ENCODE results near the gene MSLN. TPM values are rescaled to one million over a fixed set of nuclear protein-coding genes. Genes with fewer than 3 reads are reported as not detected.

Gene MSLN
- total and polyA plus RNA-seq, 2 experiments from 2014 or later = 0.10 TPM; not detected in 1

DNA sequence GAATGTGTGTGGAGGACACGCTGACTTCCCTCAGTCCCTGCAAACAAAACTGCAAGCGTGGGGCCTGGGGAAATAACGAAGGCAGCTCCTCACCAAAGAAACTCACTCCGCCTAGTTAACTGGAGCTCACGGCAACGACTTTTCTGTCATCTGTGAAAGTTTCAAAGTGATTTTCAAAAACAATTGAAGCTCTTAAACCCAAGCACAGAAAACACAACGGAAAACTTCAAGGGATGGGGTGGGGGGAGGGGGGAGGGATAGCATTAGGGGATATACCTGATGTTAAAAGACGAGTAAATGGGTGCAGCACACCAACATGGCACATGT lies 43.2 kb downstream of the MSLN start:
- peaks cover 3% of the 10 kb centered on the region; the same call in 2 of the 3 replicates for H3K9me3 Mint-ChIP-seq
- Histone ChIP-seq H3K36me3 (ENCODE audit: insufficient read depth) (no peaks in the 10 kb centered on the region), H3K27me3 (ENCODE audit: insufficient read depth) (peaks cover 43% of the 10 kb centered on the region), H3K4me1 (ENCODE audit: insufficient read depth) (peaks cover 3% of the 10 kb centered on the region; the same call in 1 of the 2 replicates), H2AFZ (no peak overlapping the region), H3K27ac (ENCODE audit: low read depth) (no peak overlapping the region), H3F3A (replicated peaks; ENCODE audit: low read depth) (no peaks in the 10 kb centered on the region; the same call in 1 of the 2 replicates), H4K20me1 (replicated peaks; ENCODE audit: insufficient read depth) (no peaks in the 10 kb centered on the region; the same call in 1 of the 2 replicates), H3K4me2 (no peak overlapping the region), H3K79me2 (replicated peaks; ENCODE audit: insufficient read depth) (peaks cover 3% of the 10 kb centered on the region; the same call in 1 of the 2 replicates), H3K9me2 (ENCODE audit: insufficient read depth) (no peaks in the 10 kb centered on the region), H3K4me3 (no peak overlapping the region)
- ATAC-seq (no peak), DNase-seq (ENCODE audit: low spot score) (no peak)
- peaks cover 29% of the 10 kb centered on the region for H3K27me3 Mint-ChIP-seq (ENCODE audit: insufficient read depth, low read depth, poor library complexity)
- H3K36me3 Mint-ChIP-seq (ENCODE audit: low read depth) = peaks cover 3% of the 10 kb centered on the region; the same call in 2 of the 3 replicates
- H3K4me3 Mint-ChIP-seq = no peak overlapping the region
- H3K4me1 Mint-ChIP-seq = peaks cover 12% of the 10 kb centered on the region
- TF ChIP-seq POLR2AphosphoS5 (IDR thresholded peaks at IDR 0.05; ENCODE audit: low read depth) = no peak
- TF ChIP-seq, protein P1, sequence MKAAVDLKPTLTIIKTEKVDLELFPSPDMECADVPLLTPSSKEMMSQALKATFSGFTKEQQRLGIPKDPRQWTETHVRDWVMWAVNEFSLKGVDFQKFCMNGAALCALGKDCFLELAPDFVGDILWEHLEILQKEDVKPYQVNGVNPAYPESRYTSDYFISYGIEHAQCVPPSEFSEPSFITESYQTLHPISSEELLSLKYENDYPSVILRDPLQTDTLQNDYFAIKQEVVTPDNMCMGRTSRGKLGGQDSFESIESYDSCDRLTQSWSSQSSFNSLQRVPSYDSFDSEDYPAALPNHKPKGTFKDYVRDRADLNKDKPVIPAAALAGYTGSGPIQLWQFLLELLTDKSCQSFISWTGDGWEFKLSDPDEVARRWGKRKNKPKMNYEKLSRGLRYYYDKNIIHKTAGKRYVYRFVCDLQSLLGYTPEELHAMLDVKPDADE (IDR thresholded peaks at IDR 0.05) = no peak
- TF ChIP-seq JUNB (IDR thresholded peaks at IDR 0.05; ENCODE audit: unreplicated experiment) = no peak
- no peak for TF ChIP-seq ZNF114 (CRISPR knock-in tag; IDR thresholded peaks at IDR 0.05)
- TF ChIP-seq, protein P2, sequence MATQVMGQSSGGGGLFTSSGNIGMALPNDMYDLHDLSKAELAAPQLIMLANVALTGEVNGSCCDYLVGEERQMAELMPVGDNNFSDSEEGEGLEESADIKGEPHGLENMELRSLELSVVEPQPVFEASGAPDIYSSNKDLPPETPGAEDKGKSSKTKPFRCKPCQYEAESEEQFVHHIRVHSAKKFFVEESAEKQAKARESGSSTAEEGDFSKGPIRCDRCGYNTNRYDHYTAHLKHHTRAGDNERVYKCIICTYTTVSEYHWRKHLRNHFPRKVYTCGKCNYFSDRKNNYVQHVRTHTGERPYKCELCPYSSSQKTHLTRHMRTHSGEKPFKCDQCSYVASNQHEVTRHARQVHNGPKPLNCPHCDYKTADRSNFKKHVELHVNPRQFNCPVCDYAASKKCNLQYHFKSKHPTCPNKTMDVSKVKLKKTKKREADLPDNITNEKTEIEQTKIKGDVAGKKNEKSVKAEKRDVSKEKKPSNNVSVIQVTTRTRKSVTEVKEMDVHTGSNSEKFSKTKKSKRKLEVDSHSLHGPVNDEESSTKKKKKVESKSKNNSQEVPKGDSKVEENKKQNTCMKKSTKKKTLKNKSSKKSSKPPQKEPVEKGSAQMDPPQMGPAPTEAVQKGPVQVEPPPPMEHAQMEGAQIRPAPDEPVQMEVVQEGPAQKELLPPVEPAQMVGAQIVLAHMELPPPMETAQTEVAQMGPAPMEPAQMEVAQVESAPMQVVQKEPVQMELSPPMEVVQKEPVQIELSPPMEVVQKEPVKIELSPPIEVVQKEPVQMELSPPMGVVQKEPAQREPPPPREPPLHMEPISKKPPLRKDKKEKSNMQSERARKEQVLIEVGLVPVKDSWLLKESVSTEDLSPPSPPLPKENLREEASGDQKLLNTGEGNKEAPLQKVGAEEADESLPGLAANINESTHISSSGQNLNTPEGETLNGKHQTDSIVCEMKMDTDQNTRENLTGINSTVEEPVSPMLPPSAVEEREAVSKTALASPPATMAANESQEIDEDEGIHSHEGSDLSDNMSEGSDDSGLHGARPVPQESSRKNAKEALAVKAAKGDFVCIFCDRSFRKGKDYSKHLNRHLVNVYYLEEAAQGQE (IDR thresholded peaks at IDR 0.05; ENCODE audit: unreplicated experiment) = no peak
- TF ChIP-seq NANOG (IDR thresholded peaks at IDR 0.05; ENCODE audit: borderline replicate concordance) = no peak
- TF ChIP-seq ZNF331 (CRISPR knock-in tag; IDR thresholded peaks at IDR 0.05; ENCODE audit: low read depth) = no peak
- TF ChIP-seq, protein P3, sequence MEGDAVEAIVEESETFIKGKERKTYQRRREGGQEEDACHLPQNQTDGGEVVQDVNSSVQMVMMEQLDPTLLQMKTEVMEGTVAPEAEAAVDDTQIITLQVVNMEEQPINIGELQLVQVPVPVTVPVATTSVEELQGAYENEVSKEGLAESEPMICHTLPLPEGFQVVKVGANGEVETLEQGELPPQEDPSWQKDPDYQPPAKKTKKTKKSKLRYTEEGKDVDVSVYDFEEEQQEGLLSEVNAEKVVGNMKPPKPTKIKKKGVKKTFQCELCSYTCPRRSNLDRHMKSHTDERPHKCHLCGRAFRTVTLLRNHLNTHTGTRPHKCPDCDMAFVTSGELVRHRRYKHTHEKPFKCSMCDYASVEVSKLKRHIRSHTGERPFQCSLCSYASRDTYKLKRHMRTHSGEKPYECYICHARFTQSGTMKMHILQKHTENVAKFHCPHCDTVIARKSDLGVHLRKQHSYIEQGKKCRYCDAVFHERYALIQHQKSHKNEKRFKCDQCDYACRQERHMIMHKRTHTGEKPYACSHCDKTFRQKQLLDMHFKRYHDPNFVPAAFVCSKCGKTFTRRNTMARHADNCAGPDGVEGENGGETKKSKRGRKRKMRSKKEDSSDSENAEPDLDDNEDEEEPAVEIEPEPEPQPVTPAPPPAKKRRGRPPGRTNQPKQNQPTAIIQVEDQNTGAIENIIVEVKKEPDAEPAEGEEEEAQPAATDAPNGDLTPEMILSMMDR (conservative IDR thresholded peaks at IDR 0.05; ENCODE audit: low read depth in 2 of 2) = no peak
- TF ChIP-seq EZH2phosphoT487 (IDR thresholded peaks at IDR 0.05; ENCODE audit: unreplicated experiment) = no peak
- no peak for TF ChIP-seq STAT1 (IDR thresholded peaks at IDR 0.05; ENCODE audit: unreplicated experiment)
- no peak for TF ChIP-seq EZH2 (IDR thresholded peaks at IDR 0.05; ENCODE audit: low read depth, unreplicated experiment)
- TF ChIP-seq CREB1 (CRISPR knock-in tag; IDR thresholded peaks at IDR 0.05; ENCODE audit: low read depth) = no peak
- TF ChIP-seq, protein P4, sequence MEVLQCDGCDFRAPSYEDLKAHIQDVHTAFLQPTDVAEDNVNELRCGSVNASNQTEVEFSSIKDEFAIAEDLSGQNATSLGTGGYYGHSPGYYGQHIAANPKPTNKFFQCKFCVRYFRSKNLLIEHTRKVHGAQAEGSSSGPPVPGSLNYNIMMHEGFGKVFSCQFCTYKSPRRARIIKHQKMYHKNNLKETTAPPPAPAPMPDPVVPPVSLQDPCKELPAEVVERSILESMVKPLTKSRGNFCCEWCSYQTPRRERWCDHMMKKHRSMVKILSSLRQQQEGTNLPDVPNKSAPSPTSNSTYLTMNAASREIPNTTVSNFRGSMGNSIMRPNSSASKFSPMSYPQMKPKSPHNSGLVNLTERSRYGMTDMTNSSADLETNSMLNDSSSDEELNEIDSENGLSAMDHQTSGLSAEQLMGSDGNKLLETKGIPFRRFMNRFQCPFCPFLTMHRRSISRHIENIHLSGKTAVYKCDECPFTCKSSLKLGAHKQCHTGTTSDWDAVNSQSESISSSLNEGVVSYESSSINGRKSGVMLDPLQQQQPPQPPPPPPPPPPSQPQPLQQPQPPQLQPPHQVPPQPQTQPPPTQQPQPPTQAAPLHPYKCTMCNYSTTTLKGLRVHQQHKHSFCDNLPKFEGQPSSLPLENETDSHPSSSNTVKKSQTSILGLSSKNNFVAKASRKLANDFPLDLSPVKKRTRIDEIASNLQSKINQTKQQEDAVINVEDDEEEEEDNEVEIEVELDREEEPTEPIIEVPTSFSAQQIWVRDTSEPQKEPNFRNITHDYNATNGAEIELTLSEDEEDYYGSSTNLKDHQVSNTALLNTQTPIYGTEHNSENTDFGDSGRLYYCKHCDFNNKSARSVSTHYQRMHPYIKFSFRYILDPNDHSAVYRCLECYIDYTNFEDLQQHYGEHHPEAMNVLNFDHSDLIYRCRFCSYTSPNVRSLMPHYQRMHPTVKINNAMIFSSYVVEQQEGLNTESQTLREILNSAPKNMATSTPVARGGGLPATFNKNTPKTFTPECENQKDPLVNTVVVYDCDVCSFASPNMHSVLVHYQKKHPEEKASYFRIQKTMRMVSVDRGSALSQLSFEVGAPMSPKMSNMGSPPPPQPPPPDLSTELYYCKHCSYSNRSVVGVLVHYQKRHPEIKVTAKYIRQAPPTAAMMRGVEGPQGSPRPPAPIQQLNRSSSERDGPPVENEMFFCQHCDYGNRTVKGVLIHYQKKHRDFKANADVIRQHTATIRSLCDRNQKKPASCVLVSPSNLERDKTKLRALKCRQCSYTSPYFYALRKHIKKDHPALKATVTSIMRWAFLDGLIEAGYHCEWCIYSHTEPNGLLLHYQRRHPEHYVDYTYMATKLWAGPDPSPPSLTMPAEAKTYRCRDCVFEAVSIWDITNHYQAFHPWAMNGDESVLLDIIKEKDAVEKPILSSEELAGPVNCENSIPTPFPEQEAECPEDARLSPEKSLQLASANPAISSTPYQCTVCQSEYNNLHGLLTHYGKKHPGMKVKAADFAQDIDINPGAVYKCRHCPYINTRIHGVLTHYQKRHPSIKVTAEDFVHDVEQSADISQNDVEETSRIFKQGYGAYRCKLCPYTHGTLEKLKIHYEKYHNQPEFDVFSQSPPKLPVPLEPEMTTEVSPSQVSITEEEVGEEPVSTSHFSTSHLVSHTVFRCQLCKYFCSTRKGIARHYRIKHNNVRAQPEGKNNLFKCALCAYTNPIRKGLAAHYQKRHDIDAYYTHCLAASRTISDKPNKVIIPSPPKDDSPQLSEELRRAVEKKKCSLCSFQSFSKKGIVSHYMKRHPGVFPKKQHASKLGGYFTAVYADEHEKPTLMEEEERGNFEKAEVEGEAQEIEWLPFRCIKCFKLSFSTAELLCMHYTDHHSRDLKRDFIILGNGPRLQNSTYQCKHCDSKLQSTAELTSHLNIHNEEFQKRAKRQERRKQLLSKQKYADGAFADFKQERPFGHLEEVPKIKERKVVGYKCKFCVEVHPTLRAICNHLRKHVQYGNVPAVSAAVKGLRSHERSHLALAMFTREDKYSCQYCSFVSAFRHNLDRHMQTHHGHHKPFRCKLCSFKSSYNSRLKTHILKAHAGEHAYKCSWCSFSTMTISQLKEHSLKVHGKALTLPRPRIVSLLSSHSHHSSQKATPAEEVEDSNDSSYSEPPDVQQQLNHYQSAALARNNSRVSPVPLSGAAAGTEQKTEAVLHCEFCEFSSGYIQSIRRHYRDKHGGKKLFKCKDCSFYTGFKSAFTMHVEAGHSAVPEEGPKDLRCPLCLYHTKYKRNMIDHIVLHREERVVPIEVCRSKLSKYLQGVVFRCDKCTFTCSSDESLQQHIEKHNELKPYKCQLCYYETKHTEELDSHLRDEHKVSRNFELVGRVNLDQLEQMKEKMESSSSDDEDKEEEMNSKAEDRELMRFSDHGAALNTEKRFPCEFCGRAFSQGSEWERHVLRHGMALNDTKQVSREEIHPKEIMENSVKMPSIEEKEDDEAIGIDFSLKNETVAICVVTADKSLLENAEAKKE (CRISPR knock-in tag; IDR thresholded peaks at IDR 0.05) = no peak
- H3K27ac Mint-ChIP-seq = no peak overlapping the region
